Middle frontal gyrus (tissue), 1 donor: ENCODE data around the gene ALAS1.
"Not testable (repeated sequence)": the region's sequence is repeated elsewhere in the genome, so short reads cannot be mapped to it uniquely, and the experiment has no call there.

ENCODE experiments used
- DNase-seq: peaks from one replicate; pipeline ENCODE4 v3.0.0-alpha.2; 2015; ENCODE audit warnings: low spot score; ENCODE audit errors: extremely low spot score

Gene ALAS1

DNA sequence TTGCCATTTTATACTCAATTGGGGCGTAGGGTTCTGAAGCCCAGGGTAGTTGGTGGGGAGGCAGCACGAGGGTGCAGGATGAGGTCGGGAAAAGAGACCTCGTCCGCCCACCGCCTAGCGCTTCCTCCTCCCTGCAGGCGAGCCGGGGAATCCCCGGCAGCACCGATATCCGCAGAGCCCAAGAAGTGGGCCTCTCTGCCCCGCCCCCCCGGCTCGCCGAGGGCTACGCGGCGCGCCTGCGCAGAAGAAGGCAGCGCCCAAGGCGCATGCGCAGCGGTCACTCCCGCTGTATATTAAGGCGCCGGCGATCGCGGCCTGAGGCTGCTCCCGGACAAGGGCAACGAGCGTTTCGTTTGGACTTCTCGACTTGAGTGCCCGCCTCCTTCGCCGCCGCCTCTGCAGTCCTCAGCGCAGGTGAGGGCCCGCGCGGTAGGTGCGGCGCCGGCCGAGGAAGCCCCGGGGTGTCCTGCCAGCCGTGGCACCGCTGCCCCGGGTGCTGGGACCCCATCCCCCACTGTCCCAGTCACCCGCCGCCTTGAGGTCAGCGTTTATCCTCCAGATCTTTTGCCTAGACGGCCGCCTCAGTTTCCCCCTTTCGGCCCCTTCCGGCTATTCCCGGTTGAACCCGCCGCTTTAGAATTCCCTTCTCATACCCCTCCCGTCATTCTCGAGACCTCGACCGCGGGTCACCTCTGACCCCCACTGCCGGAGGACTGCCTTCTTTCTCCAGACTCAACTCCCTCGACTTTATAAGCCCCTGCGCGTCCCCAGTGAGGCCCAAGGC lies at the start of gene ALAS1:
TSS of gene ALAS1 (plus strand) at position 319 of the 784 bp plus-strand sequence. CDS start 1,082 bp downstream, outside the sequence.
- DNase-seq: peak; percentile 87

DNA sequence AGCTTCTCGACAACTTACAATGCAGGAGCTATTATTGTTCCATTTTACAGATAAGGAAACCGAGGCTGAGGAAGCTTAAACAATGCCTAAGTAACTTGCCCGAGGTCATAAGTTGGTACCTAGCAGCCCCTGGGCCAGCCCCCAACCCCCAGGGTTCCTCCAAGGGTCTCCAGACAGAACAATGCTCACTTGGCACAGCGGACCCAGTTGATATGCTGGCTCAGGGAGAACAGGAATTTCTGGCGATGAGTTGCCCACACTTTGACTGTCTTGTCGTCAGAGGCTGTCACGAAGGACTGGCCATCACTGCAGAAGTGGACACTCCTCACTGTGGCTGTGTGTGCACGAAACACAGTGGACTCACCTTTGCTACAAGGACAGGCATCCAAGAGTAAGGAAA lies 48.9 kb upstream of the ALAS1 start:
- no peak for DNase-seq

- no peak for DNase-seq
These were observed 48.2 kb upstream of the ALAS1 start for GRCh38 chr3:52149726-52150125.

- no peak for DNase-seq
These were observed 47.6 kb upstream of the ALAS1 start for GRCh38 chr3:52150357-52150756.

- DNase-seq: no peak
These were observed 47.1 kb upstream of the ALAS1 start for GRCh38 chr3:52150860-52151259.

DNA sequence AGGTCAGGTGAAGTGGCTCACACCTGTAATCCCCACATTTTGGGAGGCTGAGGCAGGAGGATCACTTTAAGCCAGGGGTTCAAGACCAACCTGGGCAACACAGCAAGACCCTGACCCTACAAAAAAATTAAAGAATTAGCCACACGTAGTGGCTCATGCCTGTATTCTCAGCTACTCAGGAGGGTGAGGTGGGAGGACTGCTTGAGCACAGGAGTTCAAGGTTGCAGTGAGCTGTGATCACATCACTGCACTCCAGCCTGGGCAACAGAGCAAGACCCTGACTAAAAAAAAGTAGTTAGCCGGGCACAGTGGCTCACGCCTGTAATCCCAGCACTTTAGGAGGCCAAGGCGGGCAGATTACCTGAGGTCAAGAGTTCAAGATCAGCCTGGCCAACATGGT lies 46.0 kb upstream of the ALAS1 start:
- DNase-seq: not testable (repeated sequence)

- DNase-seq: no peak
These were observed 44.4 kb upstream of the ALAS1 start for GRCh38 chr3:52153389-52154096.

DNA sequence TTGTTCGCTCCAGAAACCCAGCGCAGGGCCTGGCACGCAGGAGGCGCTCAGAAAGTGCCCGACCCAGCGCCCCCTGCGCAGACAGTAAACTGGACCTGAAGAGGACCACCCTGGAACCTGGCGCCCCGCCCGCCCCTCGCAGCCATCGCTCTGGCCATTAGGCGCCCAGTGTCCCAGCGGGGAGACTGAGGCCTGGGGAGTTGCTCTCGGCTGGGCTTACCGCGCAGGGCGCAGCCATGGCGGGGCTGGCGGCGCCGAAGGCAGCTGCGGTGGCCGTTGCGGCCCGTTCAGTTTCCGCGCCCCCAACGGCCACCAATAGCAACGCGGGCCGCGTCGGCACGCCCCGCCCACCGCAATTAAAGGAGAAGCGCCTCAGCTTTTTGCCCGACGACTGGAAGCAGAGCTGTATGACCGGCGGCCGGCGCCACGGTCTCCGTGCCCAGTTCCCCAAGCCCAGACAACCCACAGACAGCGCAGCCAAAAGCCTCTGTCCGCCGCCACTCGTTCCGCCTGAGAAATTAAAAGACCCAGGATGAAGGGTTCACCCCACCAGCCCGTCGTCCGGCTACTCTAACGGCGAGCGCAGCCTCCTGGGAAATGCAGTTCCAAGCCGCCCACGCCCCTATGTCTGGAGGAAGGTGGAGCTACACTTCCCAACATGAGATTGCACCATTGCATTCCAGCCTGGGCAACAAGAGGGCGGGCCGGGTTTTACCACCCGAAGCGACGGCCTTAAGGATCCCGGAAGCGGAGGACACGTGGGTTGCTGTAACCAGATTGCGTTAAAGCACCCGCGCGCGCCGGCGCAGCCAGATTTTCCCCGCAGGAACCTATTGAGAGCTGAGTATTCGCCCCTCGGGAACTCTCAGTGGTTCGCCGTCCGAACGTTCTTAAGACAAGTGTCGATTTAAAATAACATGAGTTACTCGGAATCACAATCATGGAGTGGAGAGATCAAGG lies 43.5 kb upstream of the ALAS1 start, which contains the start of gene POC1A:
TSS of gene POC1A (minus strand) at position 289 of the 960 bp plus-strand sequence. CDS start at position 238, 51 bp downstream.
- peak; percentile 87 for DNase-seq

DNA sequence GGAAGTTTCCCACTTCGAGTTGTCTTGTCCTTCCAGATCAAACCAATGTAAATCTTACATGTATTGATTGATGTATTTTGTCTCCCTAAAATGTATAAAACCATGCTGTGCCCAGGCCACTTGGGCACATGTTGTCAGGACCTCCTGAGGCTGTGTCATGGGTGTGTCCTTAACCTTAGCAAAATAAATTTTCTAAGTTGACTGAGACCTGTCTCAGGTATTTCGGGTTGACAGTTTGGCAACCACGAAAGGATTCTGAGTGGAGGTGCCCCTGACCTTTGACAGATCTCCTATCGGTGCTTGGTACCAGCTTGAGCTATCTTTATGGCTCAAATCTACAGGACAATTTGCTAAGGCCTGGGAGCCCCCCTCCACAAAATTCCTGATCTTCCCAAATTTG lies 42.0 kb upstream of the ALAS1 start:
- DNase-seq: no peak

DNA sequence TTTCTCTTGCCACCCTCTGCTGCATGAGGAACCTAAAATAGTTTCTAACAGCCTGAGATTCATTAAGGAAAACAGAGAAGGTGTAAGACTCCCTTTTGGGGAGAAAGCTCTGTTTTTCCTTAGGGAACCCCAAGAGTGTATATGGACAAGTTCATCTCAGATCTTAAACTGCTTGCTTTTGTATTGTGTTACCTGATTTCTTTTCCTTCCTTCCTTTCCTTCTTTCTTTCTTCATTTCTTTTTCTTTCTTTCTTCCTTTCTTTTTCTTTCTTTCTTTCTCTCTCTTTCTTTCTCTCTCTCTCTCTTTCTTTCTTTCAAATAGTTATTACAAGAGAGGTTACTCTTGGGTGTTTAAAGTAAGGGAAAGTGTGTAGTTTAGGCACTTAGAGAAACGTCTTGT lies 38.5 kb upstream of the ALAS1 start:
- no peak for DNase-seq

GRCh38 chr3:52162250-52162872 lies 35.6 kb upstream of the ALAS1 start:
- DNase-seq: no peak

- no peak for DNase-seq
These were observed 30.7 kb upstream of the ALAS1 start for GRCh38 chr3:52167240-52167639.

GRCh38 chr3:52170217-52170616 lies 27.7 kb upstream of the ALAS1 start:
- DNase-seq: not testable (repeated sequence)

- DNase-seq: no peak
These were observed 26.3 kb upstream of the ALAS1 start for GRCh38 chr3:52171514-52172261.

DNA sequence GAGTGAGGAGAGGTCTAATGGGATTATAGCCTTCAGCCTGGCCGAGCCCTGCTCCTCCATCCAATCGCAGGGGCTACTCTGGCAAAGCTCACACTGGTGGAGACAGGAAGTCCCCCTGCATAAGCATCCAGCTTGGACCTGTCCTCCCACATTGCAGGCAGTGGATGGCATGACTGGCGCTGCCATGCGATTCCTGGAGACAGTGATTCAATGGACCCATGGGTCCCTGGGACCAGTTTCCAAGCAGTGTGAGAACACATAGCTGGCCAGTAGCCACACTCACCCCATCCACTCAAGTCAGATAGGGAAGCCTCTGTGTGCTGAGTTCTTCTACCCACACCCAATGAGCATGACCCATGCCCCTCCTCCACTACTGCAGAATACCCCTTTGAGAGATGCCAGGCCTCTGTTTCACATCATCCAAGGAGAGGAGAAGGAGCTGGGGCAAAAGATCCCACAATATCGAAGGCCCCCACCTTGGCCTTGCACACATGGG lies 25.6 kb upstream of the ALAS1 start:
- DNase-seq: no peak

DNA sequence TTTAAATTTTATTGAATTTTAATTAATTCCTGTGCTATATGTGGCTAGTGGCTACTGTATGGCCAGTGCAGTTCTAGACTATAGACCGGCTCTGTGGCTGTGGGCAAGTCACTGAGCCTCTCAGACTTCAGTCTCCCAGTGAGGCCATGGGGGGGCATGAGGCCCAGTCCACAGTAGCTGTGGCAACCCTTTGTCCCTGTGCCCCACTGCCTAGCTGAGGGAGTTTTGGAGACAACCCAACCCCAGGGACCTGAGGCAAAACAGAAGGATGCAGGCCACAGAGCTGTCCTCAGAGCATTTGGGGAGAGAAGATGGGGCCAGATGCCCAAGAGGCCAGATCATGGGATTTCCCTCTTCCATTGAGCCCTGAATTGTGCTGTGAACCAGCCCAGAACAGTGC lies 24.9 kb upstream of the ALAS1 start:
- DNase-seq: no peak

DNA sequence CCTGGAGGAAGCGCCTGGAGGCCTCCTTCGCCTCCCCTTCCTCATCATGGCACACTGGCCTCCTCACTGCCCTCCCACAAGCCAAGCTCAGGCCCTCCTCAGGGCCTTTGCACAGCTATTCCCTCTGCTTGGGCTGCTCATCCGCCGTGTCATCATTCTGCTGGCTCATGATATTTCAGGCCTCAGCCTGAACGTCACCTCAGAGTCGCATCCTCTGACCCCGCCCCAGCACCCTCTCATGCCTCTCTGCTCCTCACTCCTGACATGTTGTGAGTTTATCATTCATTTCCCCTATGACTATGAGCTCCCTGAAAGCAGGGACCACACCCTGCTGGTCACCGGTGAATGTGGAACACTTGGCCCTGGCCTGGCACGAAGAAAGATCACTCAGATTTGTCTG lies 23.1 kb upstream of the ALAS1 start:
- no peak for DNase-seq

DNA sequence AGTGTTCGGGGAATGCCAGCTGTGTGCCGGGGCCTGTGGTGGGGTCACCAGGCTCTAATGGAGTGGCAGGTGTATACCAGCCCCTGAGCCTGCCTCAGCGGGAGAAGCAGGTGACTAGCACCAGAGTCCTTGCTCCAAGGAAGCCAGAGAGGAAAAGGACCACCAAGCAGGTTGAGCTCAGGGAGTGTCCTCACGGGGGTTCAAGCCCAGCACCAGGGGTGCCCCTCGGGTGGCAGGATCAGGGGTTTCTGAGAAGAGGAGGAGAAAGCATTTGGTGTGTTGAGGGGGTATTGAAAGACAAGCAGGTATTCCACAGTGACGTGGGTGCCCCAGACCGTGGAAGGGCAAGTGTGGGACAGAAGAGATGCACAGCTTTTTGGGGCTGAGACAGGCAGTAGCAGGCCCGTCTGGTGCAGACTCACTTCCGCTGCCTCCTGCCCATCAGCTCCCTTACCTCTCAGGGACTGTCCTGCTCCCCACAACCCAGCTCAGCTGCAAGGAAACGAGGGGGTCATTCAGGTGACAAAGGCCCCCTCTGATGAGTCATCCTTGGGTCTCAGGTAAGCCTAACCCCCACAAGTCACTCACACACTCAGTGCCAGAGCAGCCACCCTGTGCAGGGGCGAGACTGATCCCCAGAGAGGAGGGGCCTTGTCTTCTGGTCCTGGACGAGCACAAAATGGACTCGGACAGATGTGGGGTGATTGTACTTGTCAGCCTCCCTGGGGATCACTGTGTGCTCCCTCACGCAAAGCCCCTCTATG lies 22.4 kb upstream of the ALAS1 start:
- DNase-seq: no peak

GRCh38 chr3:52176180-52176752 lies 21.7 kb upstream of the ALAS1 start:
- no peak for DNase-seq
